Measurements from ENCODE around the gene WBP1.

DNA sequence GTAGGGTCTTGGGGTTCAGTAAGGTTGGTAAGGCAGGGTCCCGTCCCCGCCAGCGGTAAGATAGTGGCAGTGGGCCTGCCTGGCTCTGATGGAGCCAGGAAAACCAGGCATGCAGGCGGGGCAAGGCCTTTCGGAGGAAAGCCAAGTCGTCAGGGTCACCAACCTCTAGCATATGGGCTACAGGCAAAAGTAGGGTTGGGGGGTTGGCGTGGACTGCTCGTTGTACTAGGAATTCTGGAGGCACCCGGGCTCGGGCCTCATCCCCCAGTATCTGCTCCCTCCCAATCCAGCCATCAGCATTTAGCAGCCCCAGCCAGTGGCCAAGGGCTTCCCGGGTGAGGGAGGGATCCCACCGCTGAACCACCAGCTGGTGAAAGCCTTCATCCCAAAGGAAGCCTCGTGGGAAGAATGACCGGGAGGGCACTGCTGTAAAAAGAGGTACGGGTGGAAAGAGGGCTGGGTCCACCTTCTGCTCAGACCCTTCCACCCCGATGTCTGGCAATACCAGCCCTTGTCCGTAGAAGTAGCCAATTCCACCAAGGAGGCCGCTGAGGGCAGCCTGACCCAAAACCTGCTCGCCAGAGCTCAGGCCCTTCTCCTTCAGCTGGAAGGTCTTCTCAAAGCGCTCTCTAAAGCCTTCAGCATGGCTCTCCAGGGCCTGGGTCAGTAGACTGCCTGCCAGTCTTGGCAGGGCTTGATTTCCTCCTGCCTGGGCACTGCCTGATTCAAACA lies 4.0 kb downstream of the WBP1 start:
- TF ChIP-seq, protein P1, sequence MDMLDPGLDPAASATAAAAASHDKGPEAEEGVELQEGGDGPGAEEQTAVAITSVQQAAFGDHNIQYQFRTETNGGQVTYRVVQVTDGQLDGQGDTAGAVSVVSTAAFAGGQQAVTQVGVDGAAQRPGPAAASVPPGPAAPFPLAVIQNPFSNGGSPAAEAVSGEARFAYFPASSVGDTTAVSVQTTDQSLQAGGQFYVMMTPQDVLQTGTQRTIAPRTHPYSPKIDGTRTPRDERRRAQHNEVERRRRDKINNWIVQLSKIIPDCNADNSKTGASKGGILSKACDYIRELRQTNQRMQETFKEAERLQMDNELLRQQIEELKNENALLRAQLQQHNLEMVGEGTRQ (CRISPR knock-in tag; IDR thresholded peaks at IDR 0.05) = no peak
- TF ChIP-seq CTCF (IDR thresholded peaks at IDR 0.05) = no peak
- TF ChIP-seq ATF1 (CRISPR knock-in tag; IDR thresholded peaks at IDR 0.05) = no peak
